HG03039 (cell line): ENCODE results near the gene SLC17A4.
"Not testable (repeated sequence)": the region's sequence is repeated elsewhere in the genome, so short reads cannot be mapped to it uniquely, and the experiment has no call there.

Experiments used
- ATAC-seq: cut with Tn5 transposase; IDR thresholded peaks from one replicate; pipeline ENCODE4 v1.9.1; 2021; ENCODE audit warnings: mild to moderate bottlenecking, moderate library complexity; ENCODE audit not compliant: unreplicated experiment

Gene SLC17A4

GRCh38 chr6:25754535-25754934 is at the start of gene SLC17A4:
SLC17A4 (plus strand) TSS chr6:25754742; CDS start chr6:25761963, 7,221 bp downstream.
- ATAC-seq: no peak

DNA sequence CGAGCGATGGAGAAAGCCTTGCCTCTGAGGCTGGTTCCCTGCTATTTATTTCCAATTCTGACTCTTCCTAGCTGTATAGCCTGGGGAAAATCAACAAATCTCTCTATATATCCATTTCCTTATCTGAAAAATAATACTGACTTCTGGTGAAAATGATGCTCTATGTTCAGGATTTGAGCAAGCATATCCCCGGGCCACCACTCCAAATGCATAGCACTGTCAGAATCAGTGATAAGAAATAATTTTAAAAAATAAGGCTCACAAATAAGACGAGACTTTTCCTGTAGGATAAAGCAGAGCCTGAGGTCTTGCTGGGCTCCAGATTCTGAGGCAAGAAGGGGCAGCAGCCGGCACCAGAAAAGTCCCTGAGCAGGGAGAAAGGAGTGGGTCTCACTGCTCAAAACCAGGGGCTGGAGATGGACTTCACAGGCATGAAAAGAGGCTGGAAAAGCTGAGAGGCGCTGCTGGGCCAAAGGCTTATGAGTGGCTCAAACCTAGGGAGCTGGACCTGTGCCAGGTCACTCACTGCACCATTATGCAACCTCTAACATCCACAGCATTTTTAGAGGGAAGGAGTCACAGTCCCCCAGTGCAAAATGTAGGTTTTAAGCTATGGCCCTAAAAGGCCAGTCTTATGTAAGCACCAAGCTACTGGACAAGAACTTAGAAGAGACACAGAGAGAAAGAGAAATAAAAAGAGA is 48.1 kb upstream of the SLC17A4 start:
- ATAC-seq: no peak

DNA sequence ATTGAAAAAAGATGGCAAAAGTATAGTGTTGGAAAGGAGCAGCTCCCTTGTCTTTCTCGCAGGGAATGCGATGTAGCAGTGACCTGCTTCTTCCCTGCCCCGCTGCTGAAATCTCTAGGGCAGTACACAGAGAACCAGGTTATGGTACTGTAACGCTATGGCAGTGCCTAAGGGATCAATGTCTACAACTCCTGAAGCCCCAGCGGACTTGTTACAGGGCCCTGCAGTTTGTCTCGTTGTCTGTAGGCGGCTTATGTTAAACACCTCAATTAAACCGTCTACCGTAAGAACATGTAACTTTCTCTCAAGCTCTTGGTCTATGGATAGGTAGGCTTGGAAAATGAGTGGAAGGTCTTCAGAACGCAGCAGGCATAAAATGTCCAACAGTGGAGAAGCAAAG is 44.8 kb upstream of the SLC17A4 start:
- ATAC-seq: no peak

GRCh38 chr6:25710287-25710686 is 44.3 kb upstream of the SLC17A4 start:
- ATAC-seq: no peak

DNA sequence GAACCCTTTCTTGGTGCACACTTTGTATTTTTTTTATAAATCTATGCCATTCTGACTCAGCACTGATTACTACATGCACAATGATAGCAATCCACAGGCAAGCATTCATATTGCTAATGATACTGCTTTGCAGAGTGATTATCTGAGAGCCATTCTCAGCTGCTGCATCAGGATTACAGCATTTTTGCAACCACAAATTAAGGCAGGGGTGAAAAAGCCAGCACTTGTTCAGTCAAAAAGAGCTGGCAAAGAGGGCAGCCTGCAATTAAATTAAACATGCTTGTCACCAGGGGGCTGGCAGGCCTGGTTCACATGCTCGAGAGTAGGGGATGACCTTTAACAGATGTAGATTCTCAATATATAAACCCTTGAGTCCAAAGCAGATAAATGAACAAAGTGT is 40.7 kb upstream of the SLC17A4 start:
- no peak for ATAC-seq

DNA sequence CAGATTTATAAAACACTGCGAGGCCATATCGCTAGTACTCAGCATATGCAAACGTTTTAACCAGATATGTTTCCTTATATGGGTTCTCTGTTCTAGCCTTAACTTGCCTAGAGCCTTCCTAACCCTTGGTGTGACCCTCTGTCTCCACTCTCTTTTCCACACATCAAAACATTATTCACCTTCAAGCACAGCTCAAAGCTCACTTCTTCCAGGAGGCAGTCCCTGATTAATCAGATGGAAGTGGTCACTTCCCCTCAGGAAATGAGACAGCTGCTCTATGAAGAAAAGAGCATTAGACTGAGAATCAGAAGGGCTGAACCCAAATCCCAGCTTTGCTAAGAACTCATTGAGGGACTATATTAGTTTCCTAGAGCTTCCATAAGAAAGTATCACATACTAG is 39.8 kb upstream of the SLC17A4 start:
- ATAC-seq: no peak

DNA sequence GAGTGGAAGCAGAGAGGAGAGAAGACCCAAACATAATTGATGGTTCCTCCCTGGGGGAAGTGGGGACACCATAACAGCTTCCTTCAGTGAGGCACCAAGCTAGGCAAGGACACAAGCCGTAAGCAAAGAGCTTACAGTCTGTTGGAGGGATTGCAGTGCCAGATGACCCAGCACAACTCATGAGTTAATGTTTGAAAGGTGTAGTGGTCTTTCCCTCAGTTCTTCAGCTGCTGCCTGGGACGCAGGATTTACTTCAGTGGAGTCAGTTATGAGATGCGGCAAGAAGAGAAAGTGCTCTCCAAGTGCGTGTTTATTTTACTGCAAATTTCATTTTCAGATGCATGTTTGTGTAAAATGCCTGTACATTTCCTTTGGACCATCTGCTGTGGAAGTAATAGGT is 38.7 kb upstream of the SLC17A4 start:
- ATAC-seq: no peak

GRCh38 chr6:25717866-25718740 is 36.4 kb upstream of the SLC17A4 start:
- no peak for ATAC-seq

DNA sequence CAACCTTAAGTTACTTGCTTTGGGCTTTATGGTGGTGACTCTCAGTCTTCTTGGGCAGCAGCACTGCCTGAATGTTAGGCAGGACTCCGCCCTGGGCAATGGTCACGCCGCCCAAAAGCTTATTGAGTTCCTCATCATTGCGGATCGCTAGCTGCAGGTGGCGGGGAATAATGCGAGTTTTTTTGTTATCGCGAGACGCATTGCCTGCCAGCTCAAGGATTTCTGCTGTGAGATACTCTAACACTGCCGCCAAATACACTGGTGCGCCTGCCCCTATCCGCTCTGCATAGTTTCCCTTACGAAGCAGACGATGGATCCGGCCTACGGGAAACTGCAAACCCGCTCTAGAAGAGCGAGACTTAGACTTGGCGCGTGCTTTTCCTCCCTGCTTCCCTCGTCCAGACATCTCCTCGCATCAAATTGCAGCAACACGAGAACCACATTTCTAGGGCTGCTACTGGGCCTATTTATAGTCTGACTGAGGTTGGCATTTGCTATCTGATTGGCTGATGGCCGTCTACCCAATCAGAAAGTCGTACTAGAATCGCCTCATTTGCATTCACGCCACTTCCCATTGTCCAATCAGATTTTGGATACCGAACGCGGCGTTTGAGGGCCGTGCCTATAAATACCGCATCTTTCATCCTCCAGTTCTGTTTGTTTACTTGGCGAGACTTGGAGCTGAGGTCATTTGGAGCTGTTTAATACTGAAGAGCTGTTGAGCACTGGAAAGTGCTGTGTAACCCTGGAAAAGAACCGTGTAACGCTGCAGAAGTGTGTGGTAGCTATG is 28.2 kb upstream of the SLC17A4 start:
- no peak for ATAC-seq

- ATAC-seq: no peak
Measured at GRCh38 chr6:25727028-25727427, 27.5 kb upstream of the SLC17A4 start.

GRCh38 chr6:25730907-25731306 is 23.6 kb upstream of the SLC17A4 start:
- ATAC-seq: no peak

DNA sequence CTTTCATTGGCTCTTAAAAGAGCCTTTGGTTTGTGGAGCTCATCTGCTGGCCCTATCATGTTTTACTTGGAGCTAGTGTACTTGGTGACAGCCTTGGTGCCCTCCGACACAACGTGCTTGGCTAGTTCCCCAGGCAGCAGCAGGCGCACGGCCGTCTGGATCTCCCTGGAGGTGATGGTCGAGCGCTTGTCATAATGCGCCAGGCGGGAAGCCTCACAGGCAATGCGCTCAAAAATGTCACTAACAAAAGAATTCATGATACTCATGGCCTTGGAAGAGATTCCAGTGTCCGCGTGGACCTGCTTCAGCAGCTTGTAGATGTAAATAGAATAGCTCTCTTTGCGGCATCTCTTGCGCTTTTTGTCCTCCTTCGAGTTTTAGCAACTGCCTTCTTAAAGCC is 22.8 kb upstream of the SLC17A4 start:
- ATAC-seq: no peak

GRCh38 chr6:25732468-25733198 is 21.9 kb upstream of the SLC17A4 start:
- no peak for ATAC-seq

- ATAC-seq: no peak
Measured at GRCh38 chr6:25735261-25735660, 19.3 kb upstream of the SLC17A4 start.

- ATAC-seq: no peak
Measured at GRCh38 chr6:25743868-25744267, 10.7 kb upstream of the SLC17A4 start.

DNA sequence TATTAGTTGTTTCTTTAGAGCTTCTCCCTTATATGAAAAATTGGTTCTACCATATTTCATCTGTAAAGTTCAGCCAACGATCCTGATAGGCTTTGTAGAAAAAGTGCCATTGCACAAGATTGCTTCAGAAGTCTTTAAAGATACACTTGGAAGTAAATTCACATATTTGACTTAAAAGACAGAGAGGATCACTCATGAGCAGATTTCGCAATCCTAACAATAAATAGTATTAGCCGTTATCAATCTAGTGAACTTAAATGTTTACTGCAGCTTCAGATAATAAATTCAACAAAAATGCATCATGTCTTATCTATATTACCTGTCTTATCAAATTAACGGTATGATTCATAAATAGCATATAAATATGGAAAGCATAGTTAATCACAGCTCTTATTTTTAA is 8.7 kb upstream of the SLC17A4 start:
- no peak for ATAC-seq

- ATAC-seq: no peak
Measured at GRCh38 chr6:25746968-25747367, 7.6 kb upstream of the SLC17A4 start.

- no peak for ATAC-seq
Measured at GRCh38 chr6:25747477-25747876, 7.1 kb upstream of the SLC17A4 start.

DNA sequence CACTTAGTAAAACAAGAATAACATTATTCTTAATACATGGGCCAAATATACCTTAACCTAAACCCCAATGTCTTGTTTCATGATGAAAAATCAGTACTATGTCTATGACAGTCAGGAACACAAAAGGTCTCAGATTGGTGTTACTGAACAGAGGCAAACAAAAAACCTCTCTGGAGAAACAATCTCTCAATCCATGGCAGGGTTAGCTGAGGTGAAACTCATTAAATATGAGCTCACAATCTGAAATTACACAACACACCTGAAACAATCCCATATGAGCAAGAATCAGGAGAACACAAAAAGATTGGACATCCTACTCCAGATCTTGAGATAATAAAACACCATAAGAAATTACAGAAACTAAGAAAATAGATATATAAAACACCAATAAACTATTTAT is 6.5 kb upstream of the SLC17A4 start:
- no peak for ATAC-seq

- ATAC-seq: not testable (repeated sequence)
Measured at GRCh38 chr6:25748601-25749517, 5.7 kb upstream of the SLC17A4 start.
